ENCODE results near the gene KMT2B.

Gene KMT2B

GRCh38 chr19:35742121-35742724 lies 24.4 kb downstream of the KMT2B start, which contains the start of gene IGFLR1:
Gene IGFLR1, minus strand, starts transcription at chr19:35742452. Its CDS starts 1,272 bp downstream, at chr19:35741180.
- DNase-seq, result no peak

- DNase-seq, result no peak
Measured at GRCh38 chr19:35743640-35744429, 26.0 kb downstream of the KMT2B start.

- peak; percentile 96 for DNase-seq
Measured at GRCh38 chr19:35744430-35745327, 26.9 kb downstream of the KMT2B start.

GRCh38 chr19:35745328-35746086 lies 27.7 kb downstream of the KMT2B start, which contains the start of the genes PSENEN and U2AF1L4:
Gene PSENEN, plus strand, starts transcription at chr19:35745651. Its CDS starts 280 bp downstream, at chr19:35745931.
Gene U2AF1L4, minus strand, starts transcription at chr19:35745418. Its CDS starts 27 bp downstream, at chr19:35745391.
- peak; percentile 97 for DNase-seq

- no peak for DNase-seq
Measured at GRCh38 chr19:35746087-35746462, 28.3 kb downstream of the KMT2B start.

GRCh38 chr19:35746531-35746930 lies 28.7 kb downstream of the KMT2B start:
- DNase-seq, result no peak

GRCh38 chr19:35748106-35749020 lies 30.6 kb downstream of the KMT2B start, which contains the start of gene LIN37:
Gene LIN37, plus strand, starts transcription at chr19:35748576. Its CDS starts 149 bp downstream, at chr19:35748725.
- peak; percentile 98 for DNase-seq

GRCh38 chr19:35750167-35750566 lies 32.4 kb downstream of the KMT2B start:
- no peak for DNase-seq

GRCh38 chr19:35751839-35752745 lies 34.3 kb downstream of the KMT2B start:
- DNase-seq, result no peak

- DNase-seq, result no peak
Measured at GRCh38 chr19:35752746-35753350, 35.0 kb downstream of the KMT2B start.

- no peak for DNase-seq
Measured at GRCh38 chr19:35753634-35754369, 36.0 kb downstream of the KMT2B start.

- DNase-seq, result no peak
Measured at GRCh38 chr19:35754370-35755130, 36.7 kb downstream of the KMT2B start.

GRCh38 chr19:35755131-35755549 lies 37.3 kb downstream of the KMT2B start:
- no peak for DNase-seq

- DNase-seq, result no peak
Measured at GRCh38 chr19:35755550-35756376, 38.0 kb downstream of the KMT2B start.

GRCh38 chr19:35756377-35757230 lies 38.8 kb downstream of the KMT2B start, which contains the start of gene HSPB6:
Gene HSPB6, minus strand, starts transcription at chr19:35757029. Its CDS starts 21 bp downstream, at chr19:35757008.
- no peak for DNase-seq

- peak; percentile 72 for DNase-seq
Measured at GRCh38 chr19:35757231-35757748, 39.5 kb downstream of the KMT2B start.

Measured in amniotic stem cell (primary cell).